Measurements from ENCODE around the gene JAKMIP2. TPM values are rescaled to one million over a fixed set of nuclear protein-coding genes. Genes with fewer than 3 reads are reported as not detected.

Gene JAKMIP2
- total and polyA plus RNA-seq, 11 donors, result under 0.01 to 1.5 (median 0.16) TPM; not detected in 1

DNA sequence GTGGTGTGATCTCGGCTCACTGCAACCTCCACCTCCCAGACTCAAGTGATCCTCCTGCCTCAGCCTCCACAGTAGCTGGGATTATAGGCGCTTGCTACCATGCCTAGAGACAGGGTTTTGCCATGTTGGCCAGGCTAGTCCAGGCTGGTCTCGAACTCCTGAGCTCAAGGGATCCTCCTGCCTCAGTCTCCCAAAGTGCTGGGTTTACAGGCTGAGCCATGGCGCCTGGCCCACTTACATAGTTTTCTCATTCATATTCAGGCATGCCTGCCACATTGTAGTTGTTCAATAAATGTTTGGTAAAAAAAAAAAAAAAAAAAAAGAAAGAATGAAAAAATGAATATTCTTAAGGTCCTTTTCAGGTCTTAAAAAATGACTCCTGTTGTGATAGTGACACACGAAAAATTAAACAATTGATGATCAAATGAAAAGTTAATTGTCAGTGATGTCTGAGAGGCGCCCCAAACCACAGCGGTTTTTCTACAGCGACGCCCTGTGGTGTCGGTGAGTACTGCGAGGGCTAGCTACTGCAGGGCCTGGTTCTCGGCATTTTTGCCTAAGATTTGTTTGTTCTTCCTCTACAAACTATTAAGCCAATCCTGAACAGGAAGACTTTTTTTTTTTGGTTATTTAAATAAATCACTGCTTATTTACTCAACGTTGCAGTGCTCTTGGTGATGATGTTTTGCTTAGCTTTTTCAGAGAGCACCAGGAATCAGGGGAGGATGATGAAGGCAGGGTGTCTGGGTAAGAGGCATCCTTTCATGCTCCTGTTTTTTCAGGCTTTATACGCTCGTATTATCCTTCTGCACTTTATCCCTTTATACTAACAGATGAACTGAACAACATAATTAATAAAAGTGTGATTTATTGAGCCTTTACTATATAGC, 205.6 kb downstream of the JAKMIP2 start:
- ATAC-seq (peak in 3 of 4 donors; percentile 51 to 76 (median 65)), DNase-seq (peak in 3 of 5 donors; percentile 38 to 44 (median 41))
- Histone ChIP-seq H3K4me3 (no peak overlapping the region), H3K36me3 (no peaks in the 10 kb centered on the region), H3K27ac (no peak overlapping the region), H3K27me3 (no peaks in the 10 kb centered on the region), H3K9me3 (peaks cover 0 to 13% (median 0%) of the 10 kb centered on the region in 12 donors), H3K4me1 (peaks cover 0 to 7% (median 0%) of the 10 kb centered on the region in 12 donors)
- no peak for TF ChIP-seq POLR2A (IDR thresholded peaks at IDR 0.05)
- TF ChIP-seq, protein P1, sequence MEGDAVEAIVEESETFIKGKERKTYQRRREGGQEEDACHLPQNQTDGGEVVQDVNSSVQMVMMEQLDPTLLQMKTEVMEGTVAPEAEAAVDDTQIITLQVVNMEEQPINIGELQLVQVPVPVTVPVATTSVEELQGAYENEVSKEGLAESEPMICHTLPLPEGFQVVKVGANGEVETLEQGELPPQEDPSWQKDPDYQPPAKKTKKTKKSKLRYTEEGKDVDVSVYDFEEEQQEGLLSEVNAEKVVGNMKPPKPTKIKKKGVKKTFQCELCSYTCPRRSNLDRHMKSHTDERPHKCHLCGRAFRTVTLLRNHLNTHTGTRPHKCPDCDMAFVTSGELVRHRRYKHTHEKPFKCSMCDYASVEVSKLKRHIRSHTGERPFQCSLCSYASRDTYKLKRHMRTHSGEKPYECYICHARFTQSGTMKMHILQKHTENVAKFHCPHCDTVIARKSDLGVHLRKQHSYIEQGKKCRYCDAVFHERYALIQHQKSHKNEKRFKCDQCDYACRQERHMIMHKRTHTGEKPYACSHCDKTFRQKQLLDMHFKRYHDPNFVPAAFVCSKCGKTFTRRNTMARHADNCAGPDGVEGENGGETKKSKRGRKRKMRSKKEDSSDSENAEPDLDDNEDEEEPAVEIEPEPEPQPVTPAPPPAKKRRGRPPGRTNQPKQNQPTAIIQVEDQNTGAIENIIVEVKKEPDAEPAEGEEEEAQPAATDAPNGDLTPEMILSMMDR (IDR thresholded peaks at IDR 0.05), result peak; percentile 77 to 89 (median 84)
- intact Hi-C loops (cut with DNase I), result loop anchor here in 9 of 10 donors (2.0 to 10.0 kb wide), 7 partner anchors 70 to 355 kb away; no protein-coding TSS in a partner anchor
- WGBS, 4 donors, result 44 to 48% (median 46%) methylated on average over 15 of the region's 15 CpGs

DNA sequence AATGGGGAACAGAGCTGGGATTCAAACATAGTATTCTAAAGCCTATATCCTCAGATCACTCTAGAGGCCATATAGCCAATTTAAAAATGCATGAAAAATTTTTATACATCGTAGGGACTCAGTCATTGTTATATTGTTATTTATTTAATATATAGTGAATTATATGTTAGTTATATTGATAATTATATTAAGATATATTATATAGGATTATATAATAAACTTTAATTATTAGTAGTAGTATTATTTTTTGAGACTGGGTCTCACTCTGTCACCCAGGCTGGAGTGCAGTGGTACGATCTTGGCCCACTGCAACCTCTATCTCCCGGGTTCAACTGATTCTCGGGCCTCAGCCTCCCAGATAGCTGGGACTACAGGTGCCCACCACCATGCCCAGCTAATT, 206.9 kb downstream of the JAKMIP2 start:
- 93 to 98% (median 97%) methylated on average over 4 of the region's 4 CpGs for WGBS, 4 donors
- intact Hi-C loops (cut with DNase I), result loop anchor here in 9 of 10 donors (5.0 to 10.0 kb wide), 5 partner anchors 68 to 353 kb away; no protein-coding TSS in a partner anchor
- Histone ChIP-seq H3K27me3 (no peaks in the 10 kb centered on the region), H3K27ac (no peak overlapping the region), H3K4me1 (peaks cover 0 to 7% (median 0%) of the 10 kb centered on the region in 12 donors), H3K9me3 (peaks cover 0 to 9% (median 0%) of the 10 kb centered on the region in 12 donors), H3K4me3 (no peak overlapping the region), H3K36me3 (no peaks in the 10 kb centered on the region)
- no peak for DNase-seq
- ATAC-seq, result no peak
- no peak for TF ChIP-seq POLR2A (IDR thresholded peaks at IDR 0.05)
- TF ChIP-seq, protein P1 (IDR thresholded peaks at IDR 0.05), result no peak

DNA sequence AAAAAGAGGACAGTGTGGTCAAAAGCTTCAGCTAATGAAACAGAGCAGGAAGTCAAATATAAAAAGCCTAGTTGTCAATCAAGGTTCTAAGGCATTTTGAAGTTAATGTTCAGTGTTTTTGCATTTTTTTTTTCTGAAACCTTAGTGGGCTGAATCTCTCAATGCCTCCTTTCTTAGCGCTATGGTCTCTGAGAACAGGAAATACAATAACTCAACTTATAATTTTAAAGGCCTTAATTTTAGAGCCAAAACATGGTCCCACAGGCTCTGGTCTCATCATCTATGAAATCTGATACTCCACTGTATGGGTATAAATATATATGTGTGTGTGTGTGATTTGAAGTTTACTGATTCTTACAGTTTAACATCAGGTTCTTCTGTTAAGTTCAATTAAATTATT, 209.3 kb downstream of the JAKMIP2 start:
- Histone ChIP-seq H3K4me1 (peaks cover 0 to 7% (median 0%) of the 10 kb centered on the region in 12 donors), H3K9me3 (no peaks in the 10 kb centered on the region), H3K36me3 (no peaks in the 10 kb centered on the region), H3K27ac (no peak overlapping the region), H3K4me3 (no peak overlapping the region), H3K27me3 (no peaks in the 10 kb centered on the region)
- 58 to 69% (median 65%) methylated on average over 1 of the region's 1 CpG for WGBS, 4 donors
- ATAC-seq (no peak), DNase-seq (no peak)
- intact Hi-C loops (cut with DNase I), result loop anchor here in 1 of 10 donors (10.0 kb wide), 1 partner anchor 178 kb away; no protein-coding TSS in a partner anchor
- TF ChIP-seq, protein P1 (IDR thresholded peaks at IDR 0.05), result no peak
- no peak for TF ChIP-seq POLR2A (IDR thresholded peaks at IDR 0.05)

Data from heart left ventricle (tissue), 16 donors.